Neural cell (in vitro differentiated cells): Measurements from ENCODE around the gene CDH16.

Experiments used
- EZH2 ChIP-seq: fragments of 200-600, 300-800 bp; shearing (Covaris generic), sonication (generic); IDR thresholded peaks from 2 replicates; pipeline ENCODE4 v1.6.1; 2014; ENCODE audit warnings: antibody characterized with exemption, low read length, borderline replicate concordance, mild to moderate bottlenecking; ENCODE audit not compliant: insufficient read depth, poor library complexity, severe bottlenecking
- RAD21 ChIP-seq: fragments of 450-650 bp; conservative IDR thresholded peaks from 2 replicates; pipeline ENCODE4 v1.6.1; 2014; ENCODE audit warnings: antibody characterized with exemption, mild to moderate bottlenecking, moderate library complexity
- REST ChIP-seq: IDR thresholded peaks from 2 replicates; pipeline ENCODE4 v1.6.1; 2012; ENCODE audit warnings: borderline replicate concordance
- TF ChIP-seq, protein P1 (sequence below): fragments of 450-650 bp; IDR thresholded peaks from 2 replicates; pipeline ENCODE4 v1.5.1; 2014; ENCODE audit warnings: antibody characterized with exemption, mild to moderate bottlenecking, moderate library complexity; ENCODE audit not compliant: poor library complexity, severe bottlenecking

DNA sequence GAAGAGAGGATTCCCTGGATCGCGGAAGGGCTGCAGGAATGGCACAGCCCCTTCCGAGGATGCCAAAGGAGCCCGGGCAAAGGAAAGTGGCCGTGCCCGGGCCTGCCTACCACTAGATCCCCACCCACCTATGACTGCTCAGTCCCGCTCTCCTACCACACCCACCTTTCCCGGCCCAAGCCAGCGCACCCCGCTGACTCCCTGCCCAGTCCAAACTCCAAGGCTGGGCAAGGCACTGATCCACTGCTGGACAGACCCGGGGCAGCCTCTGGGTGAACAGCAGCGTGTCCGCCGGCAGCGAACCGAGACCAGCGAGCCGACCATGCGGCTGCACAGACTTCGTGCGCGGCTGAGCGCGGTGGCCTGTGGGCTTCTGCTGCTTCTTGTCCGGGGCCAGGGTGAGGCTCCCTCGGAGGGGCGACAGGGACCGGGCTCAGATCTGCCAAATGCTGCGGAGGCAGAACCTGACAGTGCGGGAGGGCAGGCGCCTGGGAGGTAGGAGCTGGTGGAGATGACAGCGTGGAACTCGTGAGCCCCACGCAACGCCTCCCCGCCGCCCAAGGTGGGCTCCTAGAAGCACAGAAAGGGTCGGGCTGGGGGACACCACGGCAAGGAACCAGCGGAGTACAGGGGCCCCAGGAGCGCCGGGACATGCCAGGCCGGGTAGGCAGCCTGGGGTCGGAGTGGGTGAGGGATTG lies 16.8 kb upstream of the CDH16 start, which contains the start of gene CES2:
- TF ChIP-seq REST (no peak), EZH2 (no peak), RAD21 (no peak)
- TF ChIP-seq, protein P1, sequence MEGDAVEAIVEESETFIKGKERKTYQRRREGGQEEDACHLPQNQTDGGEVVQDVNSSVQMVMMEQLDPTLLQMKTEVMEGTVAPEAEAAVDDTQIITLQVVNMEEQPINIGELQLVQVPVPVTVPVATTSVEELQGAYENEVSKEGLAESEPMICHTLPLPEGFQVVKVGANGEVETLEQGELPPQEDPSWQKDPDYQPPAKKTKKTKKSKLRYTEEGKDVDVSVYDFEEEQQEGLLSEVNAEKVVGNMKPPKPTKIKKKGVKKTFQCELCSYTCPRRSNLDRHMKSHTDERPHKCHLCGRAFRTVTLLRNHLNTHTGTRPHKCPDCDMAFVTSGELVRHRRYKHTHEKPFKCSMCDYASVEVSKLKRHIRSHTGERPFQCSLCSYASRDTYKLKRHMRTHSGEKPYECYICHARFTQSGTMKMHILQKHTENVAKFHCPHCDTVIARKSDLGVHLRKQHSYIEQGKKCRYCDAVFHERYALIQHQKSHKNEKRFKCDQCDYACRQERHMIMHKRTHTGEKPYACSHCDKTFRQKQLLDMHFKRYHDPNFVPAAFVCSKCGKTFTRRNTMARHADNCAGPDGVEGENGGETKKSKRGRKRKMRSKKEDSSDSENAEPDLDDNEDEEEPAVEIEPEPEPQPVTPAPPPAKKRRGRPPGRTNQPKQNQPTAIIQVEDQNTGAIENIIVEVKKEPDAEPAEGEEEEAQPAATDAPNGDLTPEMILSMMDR, result no peak
